ENCODE measurements around the gene XXYLT1. TPM values are rescaled to one million over a fixed set of nuclear protein-coding genes. Genes with fewer than 3 reads are reported as not detected.
A peak's percentile ranks its signal among the peaks of the same experiment; 100 is the strongest.

The XXYLT1 gene
- total RNA-seq, 1 experiment from 2014 or later: 10.9 TPM

- TF ChIP-seq CTCF (IDR thresholded peaks at IDR 0.05 in 2 of 3, conservative IDR thresholded peaks at IDR 0.05 in 1 of 3; ENCODE audit: borderline replicate concordance in 1 of 3, insufficient read depth in 1 of 3, low read depth in 2 of 3, low read length in 2 of 3) (no peak), JUND (IDR thresholded peaks at IDR 0.05) (no peak)
Measured at GRCh38 chr3:195210266-195210973, 60.5 kb downstream of the XXYLT1 start (continued).

GRCh38 chr3:195209847-195210265 is 61.1 kb downstream of the XXYLT1 start:
- H3K4me3 ChIP-seq (replicated peaks in 1 of 2; ENCODE audit: low read depth in 1 of 2, low read length in 2 of 2): no peak overlapping the region
- BruUV-seq (replicated peaks): no TSS peak
- intact Hi-C loops (cut with micrococcal nuclease): no loop called here
- H3K9me2 ChIP-seq (ENCODE audit: insufficient read depth): no peaks in the 10 kb centered on the region
- peaks cover 11 to 31% of the 10 kb centered on the region in 2 experiments; a peak in 3 of 4 replicates for H3K4me1 ChIP-seq (ENCODE audit: control insufficient read depth in 1 of 2, insufficient read depth in 2 of 2, low read length in 2 of 2)
- ATAC-seq (peak; percentile 20; the same call in 1 of the 2 replicates), DNase-seq (ENCODE audit: low read depth, low spot score) (no peak)
- no peak overlapping the region for H3K9ac ChIP-seq (ENCODE audit: low read length)
- POLR2A ChIA-PET: no interaction called here
- CTCF ChIA-PET: no interaction called here
- H3K9me3 ChIP-seq (ENCODE audit: control insufficient read depth in 1 of 2, insufficient read depth in 1 of 2, low read depth in 1 of 2, low read length in 2 of 2): no peaks in the 10 kb centered on the region
- RAD21 ChIA-PET (ENCODE audit: low non-redundant PET in 1 of 2, low total read pairs in 2 of 2, uncharacterized antibody in 2 of 2, unreplicated experiment in 2 of 2): no interaction called here
- H3K79me2 ChIP-seq (ENCODE audit: insufficient read depth, low read length): no peaks in the 10 kb centered on the region
- H3K4me2 ChIP-seq (ENCODE audit: low read length): no peak overlapping the region
- no peaks in the 10 kb centered on the region for H4K20me1 ChIP-seq (ENCODE audit: insufficient read depth)
- H3K27me3 ChIP-seq (ENCODE audit: insufficient read depth, low read length): no peaks in the 10 kb centered on the region
- no peak overlapping the region for H2AFZ ChIP-seq (ENCODE audit: low read depth, low read length, poor library complexity, severe bottlenecking)
- no peaks in the 10 kb centered on the region for H3K36me3 ChIP-seq (ENCODE audit: control insufficient read depth in 1 of 2, insufficient read depth in 2 of 2, low read length in 2 of 2)
- no peak for TF ChIP-seq TCF7L2 (IDR thresholded peaks at IDR 0.05; ENCODE audit: borderline replicate concordance, extremely low read depth, insufficient read depth, insufficient read length)
- TF ChIP-seq ZFX (IDR thresholded peaks at IDR 0.05): no peak
- TF ChIP-seq, protein P1, sequence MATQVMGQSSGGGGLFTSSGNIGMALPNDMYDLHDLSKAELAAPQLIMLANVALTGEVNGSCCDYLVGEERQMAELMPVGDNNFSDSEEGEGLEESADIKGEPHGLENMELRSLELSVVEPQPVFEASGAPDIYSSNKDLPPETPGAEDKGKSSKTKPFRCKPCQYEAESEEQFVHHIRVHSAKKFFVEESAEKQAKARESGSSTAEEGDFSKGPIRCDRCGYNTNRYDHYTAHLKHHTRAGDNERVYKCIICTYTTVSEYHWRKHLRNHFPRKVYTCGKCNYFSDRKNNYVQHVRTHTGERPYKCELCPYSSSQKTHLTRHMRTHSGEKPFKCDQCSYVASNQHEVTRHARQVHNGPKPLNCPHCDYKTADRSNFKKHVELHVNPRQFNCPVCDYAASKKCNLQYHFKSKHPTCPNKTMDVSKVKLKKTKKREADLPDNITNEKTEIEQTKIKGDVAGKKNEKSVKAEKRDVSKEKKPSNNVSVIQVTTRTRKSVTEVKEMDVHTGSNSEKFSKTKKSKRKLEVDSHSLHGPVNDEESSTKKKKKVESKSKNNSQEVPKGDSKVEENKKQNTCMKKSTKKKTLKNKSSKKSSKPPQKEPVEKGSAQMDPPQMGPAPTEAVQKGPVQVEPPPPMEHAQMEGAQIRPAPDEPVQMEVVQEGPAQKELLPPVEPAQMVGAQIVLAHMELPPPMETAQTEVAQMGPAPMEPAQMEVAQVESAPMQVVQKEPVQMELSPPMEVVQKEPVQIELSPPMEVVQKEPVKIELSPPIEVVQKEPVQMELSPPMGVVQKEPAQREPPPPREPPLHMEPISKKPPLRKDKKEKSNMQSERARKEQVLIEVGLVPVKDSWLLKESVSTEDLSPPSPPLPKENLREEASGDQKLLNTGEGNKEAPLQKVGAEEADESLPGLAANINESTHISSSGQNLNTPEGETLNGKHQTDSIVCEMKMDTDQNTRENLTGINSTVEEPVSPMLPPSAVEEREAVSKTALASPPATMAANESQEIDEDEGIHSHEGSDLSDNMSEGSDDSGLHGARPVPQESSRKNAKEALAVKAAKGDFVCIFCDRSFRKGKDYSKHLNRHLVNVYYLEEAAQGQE (IDR thresholded peaks at IDR 0.05; ENCODE audit: low read depth): no peak
- TF ChIP-seq ELF1 (IDR thresholded peaks at IDR 0.05; ENCODE audit: borderline replicate concordance, low read depth): no peak
- TF ChIP-seq ATF3 (IDR thresholded peaks at IDR 0.05): no peak
- TF ChIP-seq CTCF (IDR thresholded peaks at IDR 0.05 in 2 of 3, conservative IDR thresholded peaks at IDR 0.05 in 1 of 3; ENCODE audit: borderline replicate concordance in 1 of 3, insufficient read depth in 1 of 3, low read depth in 2 of 3, low read length in 2 of 3): no peak
- TF ChIP-seq ZNF274 (IDR thresholded peaks at IDR 0.05; ENCODE audit: low read depth, low read length): no peak
- TF ChIP-seq SRF (IDR thresholded peaks at IDR 0.05; ENCODE audit: low read depth): no peak
- no peak for TF ChIP-seq CEBPB (IDR thresholded peaks at IDR 0.05; ENCODE audit: low read depth)
- TF ChIP-seq POLR2AphosphoS5 (IDR thresholded peaks at IDR 0.05; ENCODE audit: low read depth, low read length): no peak
- no peak for TF ChIP-seq JUND (IDR thresholded peaks at IDR 0.05)
- TF ChIP-seq, protein P2, sequence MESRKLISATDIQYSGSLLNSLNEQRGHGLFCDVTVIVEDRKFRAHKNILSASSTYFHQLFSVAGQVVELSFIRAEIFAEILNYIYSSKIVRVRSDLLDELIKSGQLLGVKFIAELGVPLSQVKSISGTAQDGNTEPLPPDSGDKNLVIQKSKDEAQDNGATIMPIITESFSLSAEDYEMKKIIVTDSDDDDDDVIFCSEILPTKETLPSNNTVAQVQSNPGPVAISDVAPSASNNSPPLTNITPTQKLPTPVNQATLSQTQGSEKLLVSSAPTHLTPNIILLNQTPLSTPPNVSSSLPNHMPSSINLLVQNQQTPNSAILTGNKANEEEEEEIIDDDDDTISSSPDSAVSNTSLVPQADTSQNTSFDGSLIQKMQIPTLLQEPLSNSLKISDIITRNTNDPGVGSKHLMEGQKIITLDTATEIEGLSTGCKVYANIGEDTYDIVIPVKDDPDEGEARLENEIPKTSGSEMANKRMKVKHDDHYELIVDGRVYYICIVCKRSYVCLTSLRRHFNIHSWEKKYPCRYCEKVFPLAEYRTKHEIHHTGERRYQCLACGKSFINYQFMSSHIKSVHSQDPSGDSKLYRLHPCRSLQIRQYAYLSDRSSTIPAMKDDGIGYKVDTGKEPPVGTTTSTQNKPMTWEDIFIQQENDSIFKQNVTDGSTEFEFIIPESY (IDR thresholded peaks at IDR 0.05; ENCODE audit: extremely low read depth, insufficient replicate concordance, low read length): no peak
- H3K27ac ChIP-seq (ENCODE audit: low read depth, low read length): no peak overlapping the region

Data from HCT116 (cell line).